H1 (cell line): ENCODE measurements around the gene SNORC. TPM values are rescaled to one million over a fixed set of nuclear protein-coding genes. Genes with fewer than 3 reads are reported as not detected.

Source experiments
- CTCF ChIA-PET: fragments of 300-600 bp; sonication (Branson Sonifier 250); formaldehyde crosslinking; loops from one replicate; lab custom pipeline; 2021; ENCODE audit not compliant: partially characterized antibody; lab: Charles Lee
- POLR2A ChIA-PET: fragments of 300-600 bp; sonication (Branson Sonifier 250); formaldehyde crosslinking; loops from one replicate; lab custom pipeline; 2021; ENCODE audit warnings: inconsistent platforms; ENCODE audit not compliant: partially characterized antibody; lab: Charles Lee
- DNase-seq, 2 experiments: peaks; one replicate each; pipeline versions ENCODE4 v3.0.0 to v3.0.0-alpha.2; 2010 to 2022; ENCODE audit warnings: low spot score in 2 of 2, low read depth in 1 of 2, mixed read lengths in 1 of 2
- FAIRE-seq: peaks from 2 replicates; lab custom pipeline; 2011; peaks lifted over from hg19 to GRCh38; lab: Jason Lieb, UNC
- H2AFZ ChIP-seq: 2 replicates; pipeline ENCODE4 v1.8.1; 2012; ENCODE audit warnings: low read length, inconsistent platforms
- H2AK5ac ChIP-seq: 2 replicates; pipeline ENCODE4 v1.6.1; 2013; ENCODE audit warnings: low read depth, low read length
- H2BK120ac ChIP-seq: replicated peaks from 2 replicates; pipeline ENCODE3; 2013; ENCODE audit warnings: low read depth, low read length, inconsistent platforms
- H2BK12ac ChIP-seq: 2 replicates; pipeline ENCODE4 v1.6.1; 2013; ENCODE audit warnings: low read depth, low read length
- H2BK15ac ChIP-seq: 2 replicates; pipeline ENCODE4 v1.6.1; 2013; ENCODE audit warnings: low read length
- H2BK20ac ChIP-seq: 2 replicates; pipeline ENCODE4 v1.6.1; 2013; ENCODE audit warnings: low read length
- H2BK5ac ChIP-seq: 2 replicates; pipeline ENCODE4 v1.6.1; 2013; ENCODE audit warnings: low read depth, low read length
- H3K14ac ChIP-seq: 2 replicates; pipeline ENCODE4 v1.6.1; 2013; ENCODE audit warnings: inconsistent platforms; ENCODE audit not compliant: insufficient read length
- H3K18ac ChIP-seq: 2 replicates; pipeline ENCODE4 v1.6.1; 2013; ENCODE audit warnings: low read length; ENCODE audit errors: extremely low read depth
- H3K23ac ChIP-seq: 2 replicates; pipeline ENCODE4 v1.6.1; 2013; ENCODE audit warnings: inconsistent platforms; ENCODE audit not compliant: insufficient read length
- H3K23me2 ChIP-seq: 2 replicates; pipeline ENCODE4 v1.6.1; 2013; ENCODE audit warnings: low read depth, low read length
- H3K27ac ChIP-seq: 2 replicates; pipeline ENCODE4 v1.6.1; 2011; ENCODE audit warnings: low read depth, low read length, inconsistent platforms
- H3K27me3 ChIP-seq, 4 experiments: replicated peaks in 1 of 4; 1 replicate in 1 of 4; 2 replicates in 3 of 4; pipeline versions ENCODE4 v1.6.1 to v1.8.1; 2011 to 2013; ENCODE audit warnings: low read length in 3 of 4, mild to moderate bottlenecking in 3 of 4, inconsistent platforms in 2 of 4, mixed read lengths in 2 of 4, moderate library complexity in 1 of 4; ENCODE audit not compliant: control insufficient read depth in 3 of 4, insufficient read depth in 3 of 4; ENCODE audit errors: extremely low read depth in 1 of 4
- H3K36me3 ChIP-seq, 4 experiments: 2 replicates each; pipeline versions ENCODE4 v1.6.1 to v1.8.1; 2011 to 2013; ENCODE audit warnings: mild to moderate bottlenecking in 4 of 4, low read length in 3 of 4, moderate library complexity in 2 of 4, control low read depth in 1 of 4, inconsistent platforms in 1 of 4; ENCODE audit not compliant: insufficient read depth in 4 of 4, control insufficient read depth in 2 of 4
- H3K4ac ChIP-seq: replicated peaks from 2 replicates; pipeline ENCODE3; 2013; ENCODE audit warnings: low read length, low read depth, mixed read lengths, inconsistent platforms; ENCODE audit not compliant: insufficient read length
- H3K4me1 ChIP-seq, 4 experiments: replicated peaks in 1 of 4; 1 replicate in 1 of 4; 2 replicates in 3 of 4; pipeline versions ENCODE4 v1.6.1 to v1.8.1; 2011 to 2013; ENCODE audit warnings: low read length in 3 of 4, inconsistent platforms in 2 of 4, mixed read lengths in 1 of 4; ENCODE audit not compliant: insufficient read depth in 4 of 4, control insufficient read depth in 3 of 4
- H3K4me2 ChIP-seq, 2 experiments: 2 replicates each; pipeline versions ENCODE4 v1.6.1 to v1.8.1; 2011 to 2013; ENCODE audit warnings: low read depth in 2 of 2, low read length in 2 of 2, control low read depth in 1 of 2, inconsistent platforms in 1 of 2, mild to moderate bottlenecking in 1 of 2; ENCODE audit not compliant: insufficient read depth in 1 of 2
- H3K4me3 ChIP-seq, 4 experiments: fragments of 200-600, 300-600 bp in 1 of 4; sonication (generic), shearing (Covaris generic), sonication (Bioruptor Twin) in 1 of 4; 2 replicates each; pipeline versions ENCODE4 v1.5.1 to v1.8.1; 2011 to 2016; ENCODE audit warnings: low read length in 4 of 4, low read depth in 3 of 4, control low read depth in 2 of 4, inconsistent platforms in 2 of 4, mild to moderate bottlenecking in 2 of 4, mixed read lengths in 1 of 4, moderate library complexity in 1 of 4; ENCODE audit not compliant: insufficient read depth in 2 of 4; ENCODE audit errors: extremely low read depth in 1 of 4
- H3K56ac ChIP-seq: replicated peaks from 2 replicates; pipeline ENCODE3; 2013; ENCODE audit warnings: low read depth, mild to moderate bottlenecking, mixed read lengths, low read length, inconsistent platforms; ENCODE audit not compliant: insufficient read length
- H3K79me1 ChIP-seq: 2 replicates; pipeline ENCODE4 v1.6.1; 2013; ENCODE audit warnings: low read depth, low read length, control low read depth
- H3K79me2 ChIP-seq, 2 experiments: 2 replicates each; pipeline versions ENCODE4 v1.6.1 to v1.8.1; 2012 to 2013; ENCODE audit warnings: low read length in 2 of 2, mild to moderate bottlenecking in 2 of 2, inconsistent platforms in 1 of 2; ENCODE audit not compliant: insufficient read depth in 2 of 2, control insufficient read depth in 1 of 2
- H3K9ac ChIP-seq, 4 experiments: replicated peaks in 1 of 4; 1 replicate in 1 of 4; 2 replicates in 3 of 4; pipeline versions ENCODE4 v1.6.1 to v1.8.1; 2011 to 2013; ENCODE audit warnings: low read depth in 3 of 4, low read length in 3 of 4, control low read depth in 2 of 4, mild to moderate bottlenecking in 2 of 4, moderate library complexity in 2 of 4, inconsistent platforms in 1 of 4; ENCODE audit errors: extremely low read depth in 1 of 4
- H3K9me3 ChIP-seq, 2 experiments: 2 replicates each; pipeline versions ENCODE4 v1.6.1 to v1.8.1; 2012 to 2013; ENCODE audit warnings: mild to moderate bottlenecking in 2 of 2, moderate library complexity in 2 of 2, control low read depth in 1 of 2, inconsistent platforms in 1 of 2, low read depth in 1 of 2, low read length in 1 of 2, mixed read lengths in 1 of 2; ENCODE audit not compliant: insufficient read depth in 2 of 2
- H4K20me1 ChIP-seq, 2 experiments: replicated peaks in 1 of 2; 2 replicates each; pipeline versions ENCODE3 to v1.8.1; 2011 to 2013; ENCODE audit warnings: inconsistent platforms in 2 of 2, low read length in 2 of 2, mild to moderate bottlenecking in 1 of 2; ENCODE audit not compliant: insufficient read depth in 2 of 2, control insufficient read depth in 1 of 2
- H4K5ac ChIP-seq: 2 replicates; pipeline ENCODE4 v1.6.1; 2013; ENCODE audit warnings: low read length, low read depth, mixed read lengths, inconsistent platforms; ENCODE audit not compliant: insufficient read length
- H4K8ac ChIP-seq: 2 replicates; pipeline ENCODE4 v1.8.0; 2013; ENCODE audit warnings: mild to moderate bottlenecking, moderate library complexity, low read length, inconsistent platforms; ENCODE audit not compliant: insufficient read depth; ENCODE audit errors: extremely low read depth
- H4K91ac ChIP-seq: replicated peaks from 2 replicates; pipeline ENCODE3; 2013; ENCODE audit warnings: low read length, mixed read lengths, inconsistent platforms; ENCODE audit not compliant: insufficient read length
- ASH2L ChIP-seq: fragments of 200-600, 300-600 bp; sonication (generic); IDR thresholded peaks from one replicate; pipeline ENCODE4 v1.7.1; 2017; ENCODE audit warnings: low read length
- BACH1 ChIP-seq: IDR thresholded peaks from 2 replicates; pipeline ENCODE4 v1.6.1; 2012; ENCODE audit warnings: low read length, improper control_type of control experiment
- CBX5 ChIP-seq: fragments of 300-800, 300-1000 bp; sonication (generic); IDR thresholded peaks from 2 replicates; pipeline ENCODE4 v1.7.1; 2016; ENCODE audit warnings: antibody characterized with exemption, low read length, low read depth
- CEBPB ChIP-seq: IDR thresholded peaks from 2 replicates; pipeline ENCODE4 v1.6.1; 2012; ENCODE audit warnings: low read depth, low read length
- FOSL1 ChIP-seq: IDR thresholded peaks from 2 replicates; pipeline ENCODE4 v1.6.1; 2011; ENCODE audit warnings: mild to moderate bottlenecking, low read depth, low read length, moderate library complexity; ENCODE audit not compliant: insufficient read depth
- HDAC2 ChIP-seq, 2 experiments: fragments of 300-600 bp in 1 of 2; sonication (generic) in 1 of 2; IDR thresholded peaks; 2 replicates each; pipeline ENCODE4 v1.6.1; 2011 to 2012; ENCODE audit warnings: low read depth in 2 of 2, low read length in 2 of 2, mild to moderate bottlenecking in 2 of 2, moderate library complexity in 2 of 2, borderline replicate concordance in 1 of 2, inconsistent platforms in 1 of 2
- KDM5A ChIP-seq: fragments of 200-600 bp; IDR thresholded peaks from 2 replicates; pipeline ENCODE4 v1.7.1; 2012; ENCODE audit warnings: mild to moderate bottlenecking, low read length, inconsistent platforms, mixed read lengths
- RFX5 ChIP-seq: IDR thresholded peaks from 2 replicates; pipeline ENCODE4 v1.6.1; 2011; ENCODE audit warnings: low read depth, low read length, improper control_type of control experiment, borderline replicate concordance
- SIRT6 ChIP-seq: IDR thresholded peaks from one replicate; pipeline ENCODE4 v1.7.1; 2012; ENCODE audit warnings: low read length, inconsistent platforms
- SUZ12 ChIP-seq: fragments of 200-600 bp; sonication (generic); IDR thresholded peaks from 2 replicates; pipeline ENCODE4 v1.6.1; 2012; ENCODE audit warnings: mild to moderate bottlenecking, inconsistent platforms, low read length, moderate library complexity, mixed read lengths
- WGBS, 2 experiments: shearing (Covaris generic) in 1 of 2; methylation state at CpG; one replicate each; pipeline versions ENCODE4 v1.1.6 to v1.1.7; 2013 to 2015; ENCODE audit warnings: low lambda C conversion rate in 2 of 2, mixed read lengths in 2 of 2, inconsistent platforms in 1 of 2, low coverage in 1 of 2, missing lambda C conversion rate in 1 of 2; ENCODE audit not compliant: insufficient replicate concordance in 2 of 2, insufficient coverage in 1 of 2, insufficient read length in 1 of 2; ENCODE audit errors: extremely low coverage in 1 of 2, missing lambda C conversion rate in 1 of 2; 5-methylcytosine and 5-hydroxymethylcytosine counted together
- polyA plus RNA-seq, 7 experiments: library from polyadenylated mRNA; depleted of rRNA in 3 of 7; stranded (reverse) in 5 of 7; unstranded in 2 of 7; fragments of >200 nt in 5 of 7; fragments of 200-250 nt in 2 of 7; gene quantifications; 1 replicate in 5 of 7; 2 replicates in 1 of 7; 4 replicates in 1 of 7; pipeline versions ENCODE4 v1.2.1 to v1.2.3, GENCODE V29; 2011 to 2013; ENCODE audit warnings: missing spikeins in 2 of 7, mixed read lengths in 2 of 7
- total RNA-seq: library from RNA; stranded (reverse); fragmentation: NEBNext Ultra II Directional; extraction: Animal tissue kit (Norgen Biotek cat#: 25700); gene quantifications from 2 replicates; pipeline ENCODE4 v1.2.1, GENCODE V29; 2021
- TF ChIP-seq, protein P1 (sequence below), 3 experiments: IDR thresholded peaks; 1 replicate in 2 of 3; 2 replicates in 1 of 3; pipeline versions ENCODE4 v1.5.1 to v1.6.1; 2011; ENCODE audit warnings: low read length in 3 of 3, mild to moderate bottlenecking in 3 of 3, inconsistent platforms in 2 of 3, low read depth in 1 of 3, moderate library complexity in 1 of 3; ENCODE audit not compliant: insufficient read depth in 1 of 3; ENCODE audit errors: control extremely low read depth in 1 of 3

Gene SNORC
- total and polyA plus RNA-seq, 2 of the 8 experiments (the other 6 are each of a cell fraction or from before 2014, with no cell fraction given), result 1.6 to 1.8 TPM

- Histone ChIP-seq H3K9ac (no peak overlapping the region), H4K20me1 (no peaks in the 10 kb centered on the region), H3K9me3 (peaks cover 9 to 19% of the 10 kb centered on the region in 2 experiments), H3K27me3 (no peaks in the 10 kb centered on the region), H4K91ac (no peak overlapping the region), H3K56ac (no peak overlapping the region), H3K4me2 (no peak overlapping the region), H3K14ac (no peak overlapping the region), H3K23ac (no peak overlapping the region), H3K36me3 (no peaks in the 10 kb centered on the region), H2BK15ac (no peak overlapping the region), H2AK5ac (no peak overlapping the region), H2BK5ac (no peak overlapping the region), H2BK120ac (no peak overlapping the region), H3K23me2 (no peaks in the 10 kb centered on the region), H3K4me3 (no peak overlapping the region), H4K8ac (no peak overlapping the region), H3K79me2 (no peaks in the 10 kb centered on the region), H4K5ac (no peak overlapping the region), H2BK12ac (no peak overlapping the region), H3K18ac (no peak overlapping the region), H3K4me1 (no peaks in the 10 kb centered on the region), H3K4ac (no peak overlapping the region), H3K79me1 (no peaks in the 10 kb centered on the region), H2AFZ (no peak overlapping the region), H2BK20ac (no peak overlapping the region), H3K27ac (no peak overlapping the region)
- no peak for FAIRE-seq
- ChIA-PET CTCF (no interaction called here), POLR2A (no interaction called here)
- no peak for DNase-seq
- TF ChIP-seq SIRT6, result no peak
- TF ChIP-seq BACH1, result no peak
- TF ChIP-seq, protein P1, sequence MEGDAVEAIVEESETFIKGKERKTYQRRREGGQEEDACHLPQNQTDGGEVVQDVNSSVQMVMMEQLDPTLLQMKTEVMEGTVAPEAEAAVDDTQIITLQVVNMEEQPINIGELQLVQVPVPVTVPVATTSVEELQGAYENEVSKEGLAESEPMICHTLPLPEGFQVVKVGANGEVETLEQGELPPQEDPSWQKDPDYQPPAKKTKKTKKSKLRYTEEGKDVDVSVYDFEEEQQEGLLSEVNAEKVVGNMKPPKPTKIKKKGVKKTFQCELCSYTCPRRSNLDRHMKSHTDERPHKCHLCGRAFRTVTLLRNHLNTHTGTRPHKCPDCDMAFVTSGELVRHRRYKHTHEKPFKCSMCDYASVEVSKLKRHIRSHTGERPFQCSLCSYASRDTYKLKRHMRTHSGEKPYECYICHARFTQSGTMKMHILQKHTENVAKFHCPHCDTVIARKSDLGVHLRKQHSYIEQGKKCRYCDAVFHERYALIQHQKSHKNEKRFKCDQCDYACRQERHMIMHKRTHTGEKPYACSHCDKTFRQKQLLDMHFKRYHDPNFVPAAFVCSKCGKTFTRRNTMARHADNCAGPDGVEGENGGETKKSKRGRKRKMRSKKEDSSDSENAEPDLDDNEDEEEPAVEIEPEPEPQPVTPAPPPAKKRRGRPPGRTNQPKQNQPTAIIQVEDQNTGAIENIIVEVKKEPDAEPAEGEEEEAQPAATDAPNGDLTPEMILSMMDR (IDR thresholded peaks at IDR 0.05; ENCODE audit: control extremely low read depth in 1 of 3, insufficient read depth in 1 of 3, low read depth in 1 of 3, low read length in 3 of 3), result no peak
- no peak for TF ChIP-seq SUZ12
- TF ChIP-seq RFX5, result no peak
- TF ChIP-seq CBX5, result no peak
- TF ChIP-seq CEBPB, result no peak
- no peak for TF ChIP-seq KDM5A
- no peak for TF ChIP-seq FOSL1
- no peak for TF ChIP-seq HDAC2 (IDR thresholded peaks at IDR 0.05; ENCODE audit: borderline replicate concordance in 1 of 2, low read depth in 2 of 2, low read length in 2 of 2)
- TF ChIP-seq ASH2L, result no peak
- WGBS, 2 experiments, result 92% methylated on average over 6 of the region's 6 CpGs; no CpG with 5 or more reads in 1 of the 2 experiments
Measured at GRCh38 chr2:232908695-232909094, 38.6 kb downstream of the SNORC start.
